Middle frontal gyrus (tissue), 1 donor: ENCODE data around the gene KLHL36.

Experiments used
- DNase-seq: peaks from one replicate; pipeline ENCODE4 v3.0.0-alpha.2; 2015; ENCODE audit warnings: low spot score; ENCODE audit errors: extremely low spot score

The KLHL36 gene

DNA sequence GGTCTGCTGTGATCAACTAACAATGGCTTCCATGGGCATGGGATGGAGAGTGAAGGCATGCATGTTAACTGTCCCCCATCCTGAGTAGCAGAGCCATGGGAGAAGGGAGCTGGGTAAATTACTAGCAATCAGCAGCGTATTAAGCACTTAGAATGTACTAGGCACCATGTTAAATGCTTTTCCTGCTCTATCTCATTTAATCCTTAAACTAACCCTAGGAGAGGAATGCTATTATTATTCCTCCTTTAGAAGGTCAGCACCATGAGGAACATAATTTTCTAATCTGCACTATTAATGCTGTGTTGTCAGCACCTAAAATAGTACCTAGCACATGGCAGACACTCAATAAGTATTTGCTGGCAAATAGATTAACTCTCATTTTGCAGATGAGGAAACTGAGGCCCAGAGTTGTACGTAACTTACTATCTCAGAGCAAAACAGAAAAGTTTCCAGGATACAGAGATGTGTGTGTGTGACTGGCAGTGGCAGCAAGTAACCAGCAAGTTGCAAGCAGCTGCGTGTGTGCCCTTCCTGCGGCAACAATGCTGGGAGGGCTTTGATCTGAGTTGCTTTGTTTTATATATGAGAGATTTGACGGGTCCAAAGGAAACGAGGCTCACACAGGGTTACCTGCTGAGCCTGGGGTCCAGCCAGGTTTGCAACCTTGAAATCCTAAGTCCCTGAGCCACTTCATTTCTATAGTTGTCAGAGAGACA, 6.5 kb upstream of the KLHL36 start:
- no peak for DNase-seq

DNA sequence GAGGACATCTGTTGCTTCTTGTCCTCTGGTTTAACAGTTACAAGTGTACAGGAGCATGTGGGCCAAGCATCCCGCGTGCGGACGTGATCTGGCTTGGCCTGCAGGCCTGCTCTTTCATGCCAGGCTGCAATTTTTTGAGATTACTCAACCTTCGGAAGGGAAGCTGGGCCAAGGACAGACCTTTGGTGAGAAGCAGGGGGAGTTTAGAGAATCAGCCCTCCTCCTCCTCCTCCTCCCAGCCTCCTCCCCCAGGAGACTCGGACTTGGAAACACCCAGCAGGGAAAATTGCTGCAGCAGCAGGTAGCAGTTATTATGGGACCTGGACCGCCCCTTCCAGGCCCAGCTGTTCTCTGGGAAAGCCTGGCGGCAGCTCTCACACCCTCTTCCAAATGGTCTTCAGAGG, 5.1 kb upstream of the KLHL36 start:
- no peak for DNase-seq

DNA sequence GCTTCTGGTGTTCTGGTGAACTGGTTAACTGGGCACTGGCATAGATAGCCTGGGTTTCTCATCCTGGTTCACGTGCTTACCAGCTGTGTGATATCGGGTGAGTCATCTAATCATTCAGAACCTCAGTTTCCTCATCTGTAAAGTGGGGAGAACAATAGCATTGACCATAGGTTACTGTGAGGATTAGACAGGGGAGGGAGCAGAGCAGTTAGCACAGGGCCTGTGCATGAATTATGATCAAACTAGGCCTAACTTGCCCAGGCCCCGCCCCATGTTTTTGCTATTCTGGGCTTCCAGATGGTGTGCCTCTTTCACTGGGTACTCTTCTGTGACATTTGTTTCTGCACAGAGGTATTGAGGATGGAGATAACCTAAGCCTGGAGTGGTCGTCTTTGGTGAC, 4.6 kb upstream of the KLHL36 start:
- DNase-seq, result no peak

DNA sequence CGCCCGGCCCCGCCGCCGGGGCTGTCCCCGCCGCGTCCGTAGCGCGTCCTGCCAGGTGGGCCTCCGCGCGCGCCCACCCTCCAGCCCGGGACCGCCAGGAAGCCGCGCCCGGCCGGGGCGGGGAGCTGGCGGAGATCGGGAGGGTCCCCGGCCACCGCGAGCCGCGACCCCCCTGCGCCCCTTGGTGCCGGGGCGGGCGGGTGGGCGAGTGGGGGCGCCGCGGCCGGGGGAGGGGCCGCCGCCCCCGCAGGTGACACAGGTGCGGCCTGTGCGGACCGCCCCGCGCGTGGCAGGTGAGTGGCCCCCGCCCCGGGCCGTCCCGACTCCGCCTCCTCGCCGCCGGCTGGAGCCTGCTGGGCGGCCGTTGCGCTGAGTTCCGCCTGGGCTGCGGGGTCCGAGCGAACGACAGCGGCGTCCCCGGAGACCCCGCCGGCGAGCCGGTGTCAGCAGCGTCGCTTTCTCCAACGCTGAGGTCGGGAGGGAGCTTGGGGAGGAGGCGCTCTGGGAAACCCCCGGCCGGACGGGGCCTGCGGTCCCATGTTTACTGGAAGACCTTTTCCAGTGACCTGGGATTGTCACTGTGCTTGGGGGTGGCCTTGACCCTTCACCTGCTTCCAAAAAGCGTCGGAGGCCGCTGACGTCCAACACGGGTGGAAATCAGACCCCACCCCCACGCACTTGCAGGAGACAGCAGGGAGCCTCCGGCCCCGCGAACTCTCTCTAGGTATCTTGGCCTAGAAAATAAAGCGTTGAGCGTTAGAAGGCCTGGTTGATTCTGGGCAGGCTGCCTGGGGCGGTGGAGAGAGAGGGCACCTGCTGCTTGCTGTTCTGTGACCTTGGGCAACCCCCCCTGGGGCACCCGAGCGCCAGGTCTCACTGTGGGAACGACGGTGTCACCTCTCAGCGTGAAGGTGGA, 542 bp downstream of the KLHL36 start:
- DNase-seq, result no peak

DNA sequence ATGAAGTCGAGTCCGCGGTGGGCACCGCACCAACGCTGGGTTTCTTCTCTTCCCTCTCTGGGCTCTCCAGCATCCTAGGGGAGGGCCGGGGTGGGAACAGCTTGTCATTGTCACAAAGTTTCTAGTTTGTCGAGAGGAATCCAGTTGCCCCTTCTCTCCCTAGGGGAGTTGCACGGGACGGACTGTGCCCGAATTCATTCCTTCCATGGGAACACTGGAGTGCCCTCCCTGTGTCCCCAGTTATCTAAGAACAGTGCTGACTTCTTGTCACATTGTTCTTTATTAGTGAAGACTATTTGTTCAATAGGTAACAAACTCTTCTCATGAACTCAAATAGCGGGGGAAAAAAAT, 1.2 kb downstream of the KLHL36 start:
- no peak for DNase-seq

DNA sequence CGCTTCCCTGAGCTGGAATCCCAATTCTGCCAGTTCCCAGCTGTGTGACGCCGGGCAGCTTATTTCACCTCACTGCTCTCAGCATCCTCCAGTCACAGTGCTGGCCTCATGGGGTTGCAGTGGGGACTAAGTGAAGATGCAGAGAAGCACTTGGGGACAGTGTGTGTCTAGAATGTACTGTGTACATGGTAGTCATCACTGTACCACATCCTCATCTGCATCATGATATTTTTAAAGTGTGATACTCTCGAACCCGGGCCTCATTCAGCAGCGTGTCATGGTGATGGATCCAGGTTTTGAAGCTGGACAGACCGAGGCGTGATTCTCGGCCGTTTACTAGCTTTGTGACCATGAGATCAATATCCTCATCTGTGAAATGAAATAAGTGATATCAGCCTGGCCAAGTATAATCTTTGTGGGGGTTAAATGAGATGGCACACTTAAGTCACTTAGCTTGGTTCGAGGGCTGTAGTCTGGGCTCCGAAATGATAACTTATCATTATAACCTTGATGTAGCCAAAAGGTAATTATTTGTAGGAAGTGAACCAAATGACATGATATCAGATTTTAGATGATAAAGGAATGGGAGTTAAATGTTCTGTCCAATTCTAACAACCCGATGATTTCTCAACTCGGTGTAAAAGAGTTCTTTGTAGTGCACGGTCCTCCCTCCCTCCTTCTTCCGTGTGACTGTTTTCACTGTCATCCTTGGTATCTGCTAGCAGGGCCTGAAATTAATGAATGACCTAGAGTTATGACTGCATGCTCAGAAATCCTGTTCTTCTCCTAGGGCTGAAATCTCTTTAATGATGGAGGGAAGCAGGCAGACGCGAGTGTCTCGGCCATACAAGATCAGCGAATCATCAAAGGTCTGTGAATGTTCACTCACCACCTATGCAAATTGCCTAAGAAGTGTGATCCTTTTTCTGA, 2.0 kb downstream of the KLHL36 start:
- no peak for DNase-seq

DNA sequence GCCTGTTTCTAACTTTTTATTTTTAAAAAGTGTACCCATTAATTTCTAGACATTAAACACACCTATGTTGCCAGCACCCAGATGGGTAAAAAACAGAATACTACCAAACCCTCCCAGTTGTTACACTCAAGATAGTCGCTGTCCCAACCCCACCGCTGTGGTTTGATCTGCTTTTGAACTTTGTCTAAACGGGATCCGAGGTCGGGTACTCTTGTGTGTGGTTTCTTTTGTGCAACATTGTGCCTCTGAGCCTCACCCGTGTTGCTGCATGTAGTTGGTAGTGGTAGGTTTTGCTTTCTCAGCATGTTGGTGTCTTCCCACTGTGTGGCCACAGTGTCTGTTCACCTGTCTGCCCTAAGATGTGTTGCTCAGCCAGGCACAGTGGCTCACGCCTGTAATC, 4.3 kb downstream of the KLHL36 start:
- DNase-seq, result no peak

DNA sequence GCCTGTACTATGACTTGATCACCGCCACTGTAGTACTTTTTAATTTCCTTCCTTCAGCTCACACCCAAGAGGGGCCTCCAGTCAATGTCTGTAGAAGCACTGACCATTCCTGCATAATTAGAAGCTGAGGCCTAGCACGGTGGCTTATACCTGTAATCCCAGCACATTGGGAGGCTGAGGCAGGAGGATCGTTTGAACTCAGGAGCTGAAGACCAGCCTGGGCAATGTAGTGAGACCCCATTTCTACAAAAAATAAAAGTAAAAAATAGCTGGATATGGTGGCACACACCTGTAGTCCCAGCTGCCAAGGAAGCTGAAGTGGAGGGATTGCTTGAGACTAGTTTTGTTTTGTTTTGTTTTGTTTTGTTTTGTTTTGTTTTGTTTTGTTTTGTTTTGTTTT, 5.9 kb downstream of the KLHL36 start:
- no peak for DNase-seq

DNA sequence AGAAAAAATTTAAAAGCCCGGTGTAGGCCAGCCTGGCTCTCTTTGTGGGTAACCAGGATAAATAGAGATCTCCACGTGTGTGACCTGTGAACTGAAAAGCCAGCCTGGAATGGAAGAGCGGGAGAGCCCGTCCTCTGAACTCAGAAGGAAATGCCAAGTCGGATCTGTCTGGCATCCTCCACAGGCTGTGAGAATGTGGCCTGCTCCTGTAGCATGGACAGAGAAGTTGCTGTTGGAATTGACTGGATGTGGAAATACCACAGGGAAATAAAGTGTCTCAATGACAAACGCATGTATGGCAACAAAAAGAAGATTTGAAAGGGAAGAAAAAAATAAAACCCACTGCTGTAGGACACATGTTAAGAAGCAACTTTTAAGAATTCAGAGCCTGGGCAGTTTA, 6.7 kb downstream of the KLHL36 start:
- no peak for DNase-seq

DNA sequence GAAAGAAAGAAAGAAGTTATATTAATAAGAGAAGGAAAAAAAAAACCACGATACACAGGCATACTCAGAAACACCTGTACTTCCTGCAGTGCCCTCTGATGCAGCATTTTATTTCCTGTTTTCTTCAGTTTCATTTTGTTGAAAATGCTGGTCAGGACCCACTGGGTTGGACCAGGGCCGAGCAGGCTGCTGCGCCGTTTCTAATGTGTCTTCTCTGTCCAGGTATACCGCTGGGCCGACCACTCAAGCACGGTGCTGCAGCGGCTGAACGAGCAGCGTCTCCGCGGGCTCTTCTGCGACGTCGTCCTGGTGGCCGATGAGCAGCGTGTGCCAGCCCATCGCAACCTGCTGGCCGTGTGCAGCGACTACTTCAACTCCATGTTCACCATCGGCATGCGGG, 8.3 kb downstream of the KLHL36 start:
- no peak for DNase-seq

DNA sequence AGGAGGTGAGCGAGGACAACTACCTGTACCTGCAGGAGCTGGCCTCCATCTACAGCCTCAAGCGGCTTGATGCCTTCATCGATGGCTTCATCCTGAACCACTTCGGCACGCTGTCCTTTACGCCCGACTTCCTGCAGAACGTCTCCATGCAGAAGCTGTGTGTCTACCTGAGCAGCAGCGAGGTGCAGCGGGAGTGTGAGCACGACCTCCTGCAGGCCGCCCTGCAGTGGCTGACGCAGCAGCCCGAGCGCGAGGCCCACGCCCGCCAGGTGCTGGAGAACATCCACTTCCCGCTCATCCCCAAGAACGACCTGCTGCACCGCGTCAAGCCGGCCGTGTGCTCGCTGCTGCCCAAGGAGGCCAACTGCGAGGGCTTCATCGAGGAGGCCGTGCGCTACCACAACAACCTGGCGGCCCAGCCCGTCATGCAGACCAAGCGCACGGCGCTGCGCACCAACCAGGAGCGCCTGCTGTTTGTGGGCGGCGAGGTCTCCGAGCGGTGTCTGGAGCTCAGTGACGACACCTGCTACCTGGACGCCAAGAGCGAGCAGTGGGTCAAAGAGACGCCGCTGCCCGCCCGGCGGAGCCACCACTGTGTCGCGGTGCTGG, 9.0 kb downstream of the KLHL36 start:
- DNase-seq, result no peak

DNA sequence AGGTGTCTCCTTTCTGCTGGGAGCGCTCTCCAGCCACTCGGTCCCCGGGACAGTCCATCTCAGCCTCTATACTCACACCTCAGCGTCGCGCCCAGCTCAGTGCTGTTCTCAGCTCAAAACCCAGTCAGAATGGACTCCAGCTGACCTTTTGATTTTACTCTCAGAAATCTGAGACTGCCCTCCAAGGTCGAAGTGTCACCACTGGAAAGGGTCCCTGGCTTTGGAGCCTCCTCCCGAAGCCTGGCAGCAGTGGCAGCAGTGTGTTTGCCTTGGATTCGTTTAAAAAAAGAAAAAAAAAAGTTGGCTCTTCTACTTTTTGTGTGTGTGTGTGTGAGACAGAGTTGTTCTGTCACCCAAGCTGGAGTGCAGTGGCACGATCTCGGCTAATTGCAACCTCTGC, 10.4 kb downstream of the KLHL36 start:
- no peak for DNase-seq

DNA sequence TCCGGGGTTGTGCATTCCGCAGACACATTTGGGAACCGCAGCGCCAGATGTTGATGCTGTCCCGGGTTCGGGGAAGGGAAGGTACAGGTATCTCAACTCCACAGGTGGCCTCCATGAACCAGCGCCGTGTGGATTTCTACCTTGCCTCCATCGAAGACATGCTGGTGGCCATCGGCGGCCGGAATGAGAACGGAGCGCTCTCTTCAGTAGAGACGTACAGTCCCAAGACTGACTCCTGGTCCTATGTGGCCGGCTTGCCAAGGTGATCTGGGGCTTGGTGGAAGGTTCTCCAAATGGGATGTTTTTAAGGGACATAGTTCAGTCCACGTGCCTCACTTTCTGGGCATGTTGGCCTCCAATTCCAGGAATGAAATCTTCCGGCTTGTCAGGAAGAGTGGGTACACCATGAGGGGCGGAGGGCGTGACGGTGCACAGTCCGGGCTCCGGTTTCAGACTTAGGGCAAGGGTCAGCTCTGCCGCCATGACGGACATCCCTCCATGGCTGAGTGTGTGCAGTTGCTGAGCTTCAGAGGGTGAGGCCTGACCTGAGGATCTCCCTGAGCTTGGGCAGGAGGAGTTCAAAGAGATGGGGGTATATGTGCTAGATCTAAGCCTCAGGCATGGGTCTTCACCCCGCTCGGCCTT, 11.5 kb downstream of the KLHL36 start:
- DNase-seq, result no peak

DNA sequence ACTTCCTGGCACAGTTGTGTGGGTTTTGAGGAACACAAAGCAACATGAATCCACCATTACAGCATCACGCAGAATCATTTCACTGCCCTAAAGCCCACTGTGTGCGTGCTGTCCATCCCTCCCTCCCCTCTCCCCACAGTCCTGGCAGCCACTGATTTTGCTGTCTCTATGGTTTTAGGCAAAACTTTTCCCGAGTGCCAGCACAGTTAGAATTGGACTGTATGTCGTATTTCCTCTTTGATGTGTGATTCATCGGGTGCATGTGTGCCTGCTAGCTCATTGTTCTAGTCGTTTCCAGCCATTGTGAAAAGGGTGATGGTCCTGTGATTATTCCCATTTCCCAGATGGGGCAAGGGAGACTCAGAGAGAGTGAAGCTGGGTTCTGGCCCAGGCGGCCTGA, 12.7 kb downstream of the KLHL36 start:
- no peak for DNase-seq

DNA sequence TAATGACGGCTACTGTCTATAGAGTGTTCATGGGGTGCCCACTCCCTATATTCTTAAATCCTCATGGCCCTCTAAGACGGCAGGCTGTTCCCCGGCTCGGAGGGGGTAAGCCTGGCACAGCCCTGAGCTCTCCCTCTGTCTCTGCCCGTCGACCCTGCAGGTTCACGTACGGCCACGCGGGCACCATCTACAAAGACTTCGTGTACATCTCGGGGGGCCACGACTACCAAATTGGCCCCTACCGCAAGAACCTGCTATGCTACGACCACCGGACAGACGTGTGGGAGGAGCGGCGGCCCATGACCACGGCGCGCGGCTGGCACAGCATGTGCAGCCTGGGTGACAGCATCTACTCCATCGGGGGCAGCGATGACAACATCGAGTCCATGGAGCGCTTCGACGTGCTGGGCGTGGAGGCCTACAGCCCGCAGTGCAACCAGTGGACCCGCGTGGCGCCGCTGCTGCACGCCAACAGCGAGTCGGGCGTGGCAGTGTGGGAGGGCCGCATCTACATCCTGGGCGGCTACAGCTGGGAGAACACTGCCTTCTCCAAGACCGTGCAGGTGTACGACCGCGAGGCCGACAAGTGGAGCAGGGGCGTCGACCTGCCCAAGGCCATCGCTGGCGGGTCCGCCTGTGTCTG, 13.2 kb downstream of the KLHL36 start:
- no peak for DNase-seq

DNA sequence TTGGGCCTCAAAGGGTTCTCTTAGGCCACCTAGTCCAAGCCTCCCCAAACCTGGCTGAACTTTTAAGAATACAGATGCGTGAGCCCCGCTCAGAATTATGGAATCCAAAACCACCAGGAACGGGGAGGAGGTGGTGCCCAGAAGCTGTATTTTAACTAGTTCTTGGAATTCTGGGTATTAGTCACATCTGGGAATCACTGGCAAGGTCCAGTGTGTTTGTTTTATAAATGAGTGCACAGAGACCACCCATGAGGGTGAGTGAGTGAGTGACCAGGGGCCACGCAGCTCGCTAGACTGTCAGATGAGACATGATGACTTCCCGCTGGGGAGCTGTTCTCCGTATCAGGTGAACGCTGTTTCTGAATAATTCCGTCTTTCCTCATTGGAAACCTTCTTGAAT, 14.2 kb downstream of the KLHL36 start:
- DNase-seq, result no peak

DNA sequence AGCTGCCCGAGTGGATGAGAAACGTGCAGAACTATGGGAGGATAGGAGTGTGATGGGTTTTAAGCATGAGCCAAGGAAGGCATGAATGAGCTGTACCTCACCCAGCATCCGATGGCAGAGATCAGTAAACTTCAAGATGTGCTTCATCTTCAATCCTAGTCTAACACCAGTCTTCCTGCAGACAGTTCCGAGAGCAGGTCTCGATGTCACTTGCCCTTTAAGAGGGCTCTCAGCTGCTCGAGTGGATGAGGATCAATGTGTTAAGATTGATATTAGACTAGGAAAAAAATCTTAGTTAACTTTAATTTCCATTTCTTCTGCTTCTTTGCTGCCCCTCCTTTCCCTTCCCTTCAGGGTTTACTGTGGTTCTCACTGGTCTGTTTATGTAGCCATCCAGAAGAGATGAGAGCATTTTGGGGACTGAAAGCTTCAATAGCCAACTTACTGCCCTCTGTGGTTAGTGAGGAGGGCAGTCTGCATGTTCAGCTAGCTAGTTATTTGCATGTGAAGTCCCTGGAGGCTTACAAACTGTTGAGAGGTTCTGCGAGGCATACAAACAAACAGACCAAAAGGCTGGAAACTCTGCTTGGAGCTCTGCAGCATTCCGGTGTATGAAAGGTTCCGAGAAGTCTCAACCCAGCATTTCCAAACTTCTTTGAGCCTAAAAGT, 15.3 kb downstream of the KLHL36 start:
- DNase-seq, result no peak

DNA sequence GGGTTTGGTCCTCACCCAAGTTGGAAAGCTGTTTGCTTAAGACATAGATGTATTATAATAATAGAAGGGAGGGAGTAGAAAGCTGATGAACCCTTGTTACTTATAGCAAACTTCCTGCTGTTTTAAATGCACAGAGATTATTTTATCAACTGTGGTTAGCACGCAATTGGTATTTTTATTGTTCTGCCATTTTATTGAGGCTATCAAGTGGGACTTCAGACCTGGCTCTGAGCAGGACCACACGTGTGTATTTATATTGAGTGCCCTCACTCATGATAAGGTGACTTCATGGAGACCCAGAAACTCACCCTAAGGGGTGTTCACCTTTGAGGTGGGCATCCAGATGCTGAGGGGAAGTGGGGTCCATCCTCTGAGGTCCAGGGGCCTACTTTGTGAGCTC, 17.0 kb downstream of the KLHL36 start:
- DNase-seq, result no peak

DNA sequence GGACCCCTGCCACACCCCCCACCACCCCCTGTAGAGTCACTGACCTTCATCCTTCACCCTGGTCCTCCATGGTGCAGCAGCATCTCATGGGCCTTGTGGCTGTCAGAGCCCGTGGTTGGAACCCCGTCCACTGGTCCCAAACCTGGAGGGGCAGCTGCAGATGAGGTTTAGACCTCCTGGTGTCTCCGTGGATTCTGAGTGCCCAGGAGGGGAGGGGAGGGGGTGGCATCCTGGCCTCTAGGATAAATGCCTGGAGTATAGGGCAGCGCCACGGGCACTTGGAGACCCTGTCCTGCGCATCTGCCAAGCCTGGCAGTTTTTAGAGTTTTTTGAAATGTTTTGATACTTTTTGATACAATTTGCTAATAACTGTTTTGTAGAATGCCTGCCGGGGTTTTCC, 17.5 kb downstream of the KLHL36 start:
- DNase-seq, result no peak
